GM12878 (cell line): Measurements from ENCODE around the gene RCHY1. TPM values are rescaled to one million over a fixed set of nuclear protein-coding genes. Genes with fewer than 3 reads are reported as not detected.

Source experiments
- ATAC-seq: fragments of 200-7000 bp; cut with Tn5 transposase; 3 replicates; pipeline ENCODE4 v1.9.1; 2020; ENCODE audit warnings: mild to moderate bottlenecking, moderate library complexity
- BruUV-seq: library from RNA; stranded (reverse); fragments of 400-500 nt; replicated peaks from 2 replicates; lab custom pipeline; 2021; lab: Mats Ljungman, UMichigan
- CTCF ChIA-PET: fragments of 300-600 bp; sonication (Branson Sonifier 250); formaldehyde crosslinking; extraction: SDS; loops from one replicate; lab custom pipeline; 2021; ENCODE audit warnings: inconsistent platforms; lab: Yijun Ruan, JAX
- POLR2A ChIA-PET: fragments of 350-600 bp; formaldehyde crosslinking; extraction: SDS; loops from one replicate; lab custom pipeline; 2021; ENCODE audit warnings: inconsistent platforms; lab: Charles Lee
- RAD21 ChIA-PET: fragments of 300-600 bp; sonication (Branson Sonifier 250); formaldehyde crosslinking; loops from one replicate; lab custom pipeline; 2023; ENCODE audit warnings: antibody characterized with exemption; ENCODE audit not compliant: unreplicated experiment; lab: Charles Lee
- SMC1A ChIA-PET: fragments of 300-600 bp; sonication (Branson Sonifier 250); formaldehyde crosslinking; loops from one replicate; lab custom pipeline; 2023; ENCODE audit not compliant: unreplicated experiment, uncharacterized antibody; lab: Charles Lee
- DNase-seq: peaks from one replicate; pipeline ENCODE4 v3.0.0-alpha.2; 2011; ENCODE audit warnings: low read depth, low spot score
- FAIRE-seq: peaks from 3 replicates; lab custom pipeline; 2011; peaks lifted over from hg19 to GRCh38; lab: Jason Lieb, UNC
- H2AFZ ChIP-seq: 2 replicates; pipeline ENCODE4 v1.6.0; 2011; ENCODE audit warnings: low read depth, low read length, control low read depth; ENCODE audit not compliant: control insufficient read depth
- H3K27ac ChIP-seq: 2 replicates; pipeline ENCODE4 v1.5.1; 2011; ENCODE audit warnings: control low read depth; ENCODE audit not compliant: control insufficient read depth, insufficient read depth
- H3K27me3 ChIP-seq, 2 experiments: replicated peaks in 1 of 2; 2 replicates each; pipeline versions ENCODE4 v1.6.0 to v1.6.1; 2011; ENCODE audit warnings: low read length in 1 of 2; ENCODE audit not compliant: control insufficient read depth in 2 of 2, insufficient read depth in 2 of 2
- H3K36me3 ChIP-seq, 2 experiments: 2 replicates each; pipeline ENCODE4 v1.5.1; 2011; ENCODE audit warnings: low read length in 1 of 2; ENCODE audit not compliant: control insufficient read depth in 2 of 2, insufficient read depth in 2 of 2
- H3K4me1 ChIP-seq: 2 replicates; pipeline ENCODE4 v1.6.1; 2011; ENCODE audit warnings: mild to moderate bottlenecking, low read length, moderate library complexity, mixed read lengths; ENCODE audit not compliant: control insufficient read depth, insufficient read depth
- H3K4me2 ChIP-seq: 2 replicates; pipeline ENCODE4 v1.6.0; 2011; ENCODE audit warnings: control low read depth; ENCODE audit not compliant: control insufficient read depth, insufficient read depth
- H3K4me3 ChIP-seq: fragments of 200-600 bp; sonication (generic); 2 replicates; pipeline ENCODE4 v1.5.1; 2016
- H3K79me2 ChIP-seq: 2 replicates; pipeline ENCODE4 v1.6.0; 2011; ENCODE audit warnings: low read length; ENCODE audit not compliant: control insufficient read depth, insufficient read depth
- H3K9ac ChIP-seq: 2 replicates; pipeline ENCODE4 v1.8.0; 2011; ENCODE audit warnings: low read length, control low read depth, mixed read lengths; ENCODE audit not compliant: control insufficient read depth, insufficient read depth
- H3K9me3 ChIP-seq: replicated peaks from 3 replicates; pipeline ENCODE4 v1.5.1; 2011; ENCODE audit warnings: mild to moderate bottlenecking, low read length; ENCODE audit not compliant: control insufficient read depth, insufficient read depth
- H4K20me1 ChIP-seq: 2 replicates; pipeline ENCODE4 v1.6.0; 2011; ENCODE audit not compliant: control insufficient read depth, insufficient read depth
- EP300 ChIP-seq, 2 experiments: fragments of 150-350 bp in 1 of 2; IDR thresholded peaks; 2 replicates each; pipeline ENCODE4 v1.6.1; 2011 to 2012; ENCODE audit warnings: low read depth in 2 of 2, low read length in 2 of 2, borderline replicate concordance in 1 of 2, improper control_type of control experiment in 1 of 2, inconsistent platforms in 1 of 2; ENCODE audit not compliant: control insufficient read depth in 1 of 2
- NR2F1 ChIP-seq: fragments of 450-650 bp; conservative IDR thresholded peaks from 2 replicates; pipeline ENCODE4 v1.6.1; 2017; ENCODE audit warnings: mild to moderate bottlenecking
- PML ChIP-seq: IDR thresholded peaks from 2 replicates; pipeline ENCODE4 v1.6.1; 2012; ENCODE audit warnings: low read length, inconsistent platforms
- RAD21 ChIP-seq: IDR thresholded peaks from 2 replicates; pipeline ENCODE4 v1.6.1; 2011; ENCODE audit warnings: mild to moderate bottlenecking, low read depth, low read length, moderate library complexity; ENCODE audit not compliant: insufficient read depth
- SMC3 ChIP-seq: IDR thresholded peaks from 2 replicates; pipeline ENCODE4 v1.6.1; 2011; ENCODE audit warnings: low read length, improper control_type of control experiment, borderline replicate concordance
- WGBS: methylation state at CpG from one replicate; pipeline ENCODE4 v1.1.6; 2016; ENCODE audit warnings: low lambda C conversion rate; ENCODE audit not compliant: insufficient replicate concordance, insufficient coverage; ENCODE audit errors: missing lambda C conversion rate; 5-methylcytosine and 5-hydroxymethylcytosine counted together
- in situ Hi-C: fragments of 300-500 bp; cut with MboI; formaldehyde crosslinking; loops from 9 replicates; pipeline ENCODE4 v1.14.3; 2018; ENCODE audit warnings: mixed read lengths
- intact Hi-C: fragments of 100-400 bp; cut with micrococcal nuclease; formaldehyde crosslinking; loops from one replicate; pipeline ENCODE4 v1.14.2; 2022; ENCODE audit not compliant: unreplicated experiment
- polyA plus RNA-seq, 11 experiments: library from polyadenylated mRNA; depleted of rRNA in 4 of 11; unstranded in 6 of 11; stranded (reverse) in 5 of 11; fragments of >200 nt; fragmentation: Nextera tagmentation in 4 of 11; fragmentation: Illumina TruSeq in 1 of 11; extraction: Ambion mirVana in 4 of 11; extraction: Trizol in 1 of 11; gene quantifications; 1 replicate in 1 of 11; 2 replicates in 10 of 11; pipeline versions ENCODE4 v1.2.1 to v1.2.3, GENCODE V29; 2011 to 2016; ENCODE audit warnings: inconsistent platforms in 2 of 11, missing spikeins in 2 of 11, low read depth in 1 of 11
- total RNA-seq, 4 experiments: library from RNA; depleted of rRNA in 3 of 4; stranded (reverse); fragments of >200 nt in 3 of 4; fragmentation: Illumina TruSeq in 1 of 4; extraction: Trizol in 1 of 4; gene quantifications; 2 replicates each; pipeline versions ENCODE4 v1.2.1 to v1.2.3, GENCODE V29; 2013 to 2021

The RCHY1 gene
- total and polyA plus RNA-seq, 10 of the 15 experiments (the other 5 are each of a cell fraction or from before 2014, with no cell fraction given) = 12.0 to 50.6 (median 26.4) TPM

- ChIA-PET POLR2A (interaction anchor here (0.6 to 2.7 kb wide), 8 partner anchors 14 to 213 kb away, joined by 3 to 22 read pairs (median 3); partner anchors contain the start of gene USO1), RAD21 (interaction anchor here (0.6 to 1.9 kb wide), 3 partner anchors 8 to 548 kb away, joined by 3 to 5 read pairs (median 3); partner anchors contain the start of gene USO1), SMC1A (interaction anchor here (0.9 to 2.7 kb wide), 7 partner anchors 12 to 407 kb away, joined by 3 to 10 read pairs (median 4); partner anchors contain the start of gene USO1), CTCF (interaction anchor here (1.1 to 1.8 kb wide), 4 partner anchors 21 to 640 kb away, joined by 3 to 8 read pairs (median 4); partner anchors contain the start of gene USO1)
- no peaks in the 10 kb centered on the region for H3K4me1 ChIP-seq
- in situ Hi-C loops (no loop called here), intact Hi-C loops (loop anchor here (2.0 to 5.0 kb wide), 3 partner anchors 214 to 641 kb away; partner anchors contain the start of gene PARM1)
- ATAC-seq (peak; percentile 2), DNase-seq (no peak), FAIRE-seq (no peak)
- H3K27ac ChIP-seq = peak overlapping the region; percentile 84
- H4K20me1 ChIP-seq = no peaks in the 10 kb centered on the region
- peak overlapping the region; percentile 98 for H3K4me3 ChIP-seq
- H3K9me3 ChIP-seq = peaks cover 6% of the 10 kb centered on the region
- peaks cover 64% of the 10 kb centered on the region for H3K79me2 ChIP-seq
- BruUV-seq = TSS peak; percentile 66
- WGBS = 1% methylated on average over 12 of the region's 12 CpGs
- H3K27me3 ChIP-seq = no peaks in the 10 kb centered on the region
- peak overlapping the region; percentile 89 for H3K4me2 ChIP-seq
- no peak for TF ChIP-seq SMC3
- TF ChIP-seq NR2F1 = no peak
- no peak for TF ChIP-seq RAD21
- TF ChIP-seq EP300 (IDR thresholded peaks at IDR 0.05; ENCODE audit: borderline replicate concordance in 1 of 2, control insufficient read depth in 1 of 2, low read depth in 2 of 2, low read length in 2 of 2) = peak in 1 of 2 experiments; percentile 3; a peak in 1 of 4 replicates
- no peak for TF ChIP-seq PML
- H3K9ac ChIP-seq = peak overlapping the region; percentile 75
- H2AFZ ChIP-seq = peak overlapping the region; percentile 83
- H3K36me3 ChIP-seq = no peaks in the 10 kb centered on the region
Measured at GRCh38 chr4:75513526-75514130, 575 bp downstream of the RCHY1 start.
